Choroid plexus epithelial cell (primary cell): ENCODE measurements around the gene DENND1B.

Experiments used
- DNase-seq: peaks from one replicate; pipeline ENCODE4 v3.0.0-alpha.2; 2010; ENCODE audit warnings: low read depth
- H3K4me3 ChIP-seq: 2 replicates; pipeline ENCODE4 v1.5.1; 2011; ENCODE audit warnings: low read depth, mild to moderate bottlenecking, control low read depth, low read length, moderate library complexity
- TF ChIP-seq, protein P1 (sequence below): conservative IDR thresholded peaks from 2 replicates; pipeline ENCODE4 v1.5.1; 2011; ENCODE audit warnings: low read depth, mild to moderate bottlenecking, control low read depth, inconsistent platforms, low read length, moderate library complexity

The DENND1B gene

DNA sequence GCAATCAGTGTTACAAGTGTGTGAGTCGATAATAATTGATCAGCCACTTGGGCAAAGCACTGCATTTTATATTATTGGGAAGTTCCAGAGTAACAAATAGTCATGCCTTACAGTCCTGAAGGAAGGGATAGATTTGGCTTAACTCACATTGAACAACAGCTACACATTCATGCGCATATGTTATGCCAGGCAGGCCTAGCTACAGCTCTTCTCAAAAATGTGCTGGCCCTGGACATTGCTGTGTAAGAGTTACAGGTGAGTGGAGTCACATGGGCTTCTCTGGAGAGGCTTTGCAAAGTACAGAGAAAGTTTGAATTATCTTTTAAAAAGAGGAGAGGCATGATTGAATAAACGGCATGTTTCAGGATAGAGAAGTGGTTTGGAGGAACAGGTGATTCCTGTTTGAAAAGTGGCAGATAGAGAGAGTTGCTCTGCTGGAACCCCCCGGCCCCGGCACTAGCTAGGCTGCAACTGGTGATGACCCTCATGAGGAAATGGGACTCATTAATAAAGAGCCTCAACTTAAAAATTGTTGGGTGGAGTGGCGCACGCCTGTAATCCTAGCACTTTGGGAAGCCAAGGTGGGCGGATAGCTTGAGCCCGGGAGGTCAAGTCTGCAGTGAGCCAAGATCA, 306.6 kb downstream of the DENND1B start:
- DNase-seq, result no peak
- no peak overlapping the region for H3K4me3 ChIP-seq
- TF ChIP-seq, protein P1, sequence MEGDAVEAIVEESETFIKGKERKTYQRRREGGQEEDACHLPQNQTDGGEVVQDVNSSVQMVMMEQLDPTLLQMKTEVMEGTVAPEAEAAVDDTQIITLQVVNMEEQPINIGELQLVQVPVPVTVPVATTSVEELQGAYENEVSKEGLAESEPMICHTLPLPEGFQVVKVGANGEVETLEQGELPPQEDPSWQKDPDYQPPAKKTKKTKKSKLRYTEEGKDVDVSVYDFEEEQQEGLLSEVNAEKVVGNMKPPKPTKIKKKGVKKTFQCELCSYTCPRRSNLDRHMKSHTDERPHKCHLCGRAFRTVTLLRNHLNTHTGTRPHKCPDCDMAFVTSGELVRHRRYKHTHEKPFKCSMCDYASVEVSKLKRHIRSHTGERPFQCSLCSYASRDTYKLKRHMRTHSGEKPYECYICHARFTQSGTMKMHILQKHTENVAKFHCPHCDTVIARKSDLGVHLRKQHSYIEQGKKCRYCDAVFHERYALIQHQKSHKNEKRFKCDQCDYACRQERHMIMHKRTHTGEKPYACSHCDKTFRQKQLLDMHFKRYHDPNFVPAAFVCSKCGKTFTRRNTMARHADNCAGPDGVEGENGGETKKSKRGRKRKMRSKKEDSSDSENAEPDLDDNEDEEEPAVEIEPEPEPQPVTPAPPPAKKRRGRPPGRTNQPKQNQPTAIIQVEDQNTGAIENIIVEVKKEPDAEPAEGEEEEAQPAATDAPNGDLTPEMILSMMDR, result no peak

DNA sequence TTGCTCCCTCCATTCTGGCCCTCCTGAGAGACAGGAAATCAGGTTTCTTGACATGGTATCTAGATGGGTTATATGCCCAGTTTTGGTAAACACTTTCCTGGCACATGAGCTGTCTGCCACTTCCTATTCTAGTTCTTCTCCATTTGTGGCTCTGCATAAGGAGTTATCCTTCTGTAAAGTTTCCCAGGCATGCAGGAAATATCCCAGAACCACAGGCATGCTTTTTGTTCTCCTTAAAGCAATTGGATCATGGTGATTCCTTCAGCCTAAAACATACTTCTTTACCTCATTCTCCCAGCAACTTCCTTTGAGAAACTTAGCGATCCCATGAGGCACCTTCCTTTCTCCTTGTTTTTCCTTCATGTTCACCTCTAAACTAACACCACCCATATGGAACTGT, 307.4 kb downstream of the DENND1B start:
- no peak overlapping the region for H3K4me3 ChIP-seq
- DNase-seq, result peak; percentile 16
- TF ChIP-seq, protein P1, result no peak

DNA sequence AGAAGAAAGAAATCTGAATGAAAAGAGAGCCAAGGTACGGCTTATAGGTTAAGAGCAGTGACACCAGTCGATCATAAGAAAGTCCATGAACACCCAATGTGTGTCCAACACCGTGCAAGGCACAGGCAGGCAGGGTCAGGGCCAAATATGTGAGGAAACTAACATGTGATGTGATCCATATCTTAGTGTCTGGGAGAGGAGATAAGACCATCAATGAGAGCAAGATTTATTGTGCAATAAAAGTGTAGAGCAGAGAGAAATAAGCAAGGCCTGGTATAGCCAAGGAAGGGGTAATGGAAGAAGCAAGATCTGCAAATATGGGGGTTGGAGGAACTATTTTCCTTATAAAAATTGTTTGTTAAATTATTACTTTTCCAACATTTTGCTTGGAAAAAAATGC, 308.5 kb downstream of the DENND1B start:
- no peak for DNase-seq
- TF ChIP-seq, protein P1, result no peak
- H3K4me3 ChIP-seq, result no peak overlapping the region

DNA sequence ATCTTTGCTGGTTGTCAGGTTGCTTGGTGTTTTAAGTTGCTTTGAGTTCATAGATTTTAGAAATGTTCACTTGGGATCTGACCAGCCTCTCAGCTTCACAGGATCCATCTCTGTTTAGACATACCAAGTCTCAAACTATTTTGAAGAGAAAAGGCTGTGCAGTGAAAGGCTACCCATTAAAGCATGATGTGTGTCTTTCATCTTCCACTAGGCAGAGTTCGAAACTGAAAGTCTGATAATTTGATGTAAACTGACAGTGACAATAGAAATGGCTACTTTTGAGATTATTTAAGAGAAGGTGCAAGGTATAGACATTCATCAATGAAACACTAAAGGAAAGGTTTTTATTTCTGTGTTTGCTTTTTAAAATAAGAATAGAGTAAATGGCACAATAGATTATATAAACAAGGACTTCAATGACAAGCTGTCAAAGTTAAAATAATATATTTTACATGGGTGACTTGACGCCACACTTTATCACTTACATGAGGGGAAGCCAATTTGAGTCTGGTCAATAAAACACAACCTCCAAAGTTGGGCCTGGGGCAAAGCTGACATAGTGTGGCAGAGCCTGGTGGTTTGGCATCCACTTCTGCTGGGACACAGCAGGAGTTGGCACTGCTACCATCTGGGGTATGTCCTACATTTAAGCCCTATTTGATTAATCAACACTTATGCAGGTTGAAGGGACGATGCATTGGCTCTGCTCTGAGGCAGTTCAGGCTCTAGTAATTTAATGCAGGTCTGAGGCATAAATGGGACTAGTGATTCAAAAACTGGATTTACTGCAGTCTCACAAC, 309.6 kb downstream of the DENND1B start:
- no peak overlapping the region for H3K4me3 ChIP-seq
- no peak for DNase-seq
- TF ChIP-seq, protein P1, result no peak

DNA sequence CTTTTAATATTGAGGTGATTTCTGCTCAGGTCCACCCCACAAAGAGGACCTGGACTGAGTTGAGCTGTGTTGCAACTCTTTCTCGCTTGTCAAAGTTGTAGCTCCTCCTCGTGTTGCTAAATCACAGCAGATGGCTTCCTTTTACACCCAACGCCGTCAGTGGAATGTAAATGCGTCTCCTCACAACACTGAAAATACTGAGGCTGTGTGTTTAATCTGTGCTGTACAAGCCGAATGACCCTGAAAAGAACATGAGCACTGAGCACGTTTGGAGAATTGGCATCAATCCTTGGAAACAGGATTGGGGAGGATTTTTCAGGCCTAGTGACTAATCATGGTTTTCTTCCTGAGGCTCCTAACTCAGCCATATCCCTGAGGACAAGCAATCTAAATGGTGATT, 311.2 kb downstream of the DENND1B start:
- TF ChIP-seq, protein P1, result no peak
- H3K4me3 ChIP-seq, result no peak overlapping the region
- DNase-seq, result peak; percentile 91

DNA sequence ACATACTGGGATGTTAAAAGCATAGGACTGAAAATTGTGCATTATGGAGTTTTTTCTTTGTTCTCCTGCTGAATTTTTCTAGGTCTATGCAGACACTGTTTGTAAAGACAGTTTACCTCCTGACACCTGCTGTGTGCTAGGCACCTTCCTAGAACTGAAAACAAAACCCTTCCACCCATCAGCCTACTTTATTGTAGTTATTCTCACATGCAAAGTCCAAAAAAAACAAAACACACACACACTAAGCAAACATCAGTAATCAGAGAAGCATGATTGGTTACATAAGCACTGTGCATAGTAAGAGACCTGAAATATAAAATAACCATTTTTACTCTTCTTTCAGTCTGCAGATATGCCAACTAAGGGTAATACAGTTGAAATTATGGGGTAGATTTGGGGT, 312.1 kb downstream of the DENND1B start:
- no peak overlapping the region for H3K4me3 ChIP-seq
- no peak for DNase-seq
- TF ChIP-seq, protein P1, result no peak
